Amygdala (tissue), 56 donors: ENCODE results near the gene EHBP1.

Experiments
- DNase-seq, 56 donors: peaks; one replicate each; lab custom pipeline; 2025; lab: John Stamatoyannopoulos, UW

Gene EHBP1

GRCh38 chr2:62858231-62858832, 152.8 kb downstream of the EHBP1 start:
- no peak for DNase-seq

DNA sequence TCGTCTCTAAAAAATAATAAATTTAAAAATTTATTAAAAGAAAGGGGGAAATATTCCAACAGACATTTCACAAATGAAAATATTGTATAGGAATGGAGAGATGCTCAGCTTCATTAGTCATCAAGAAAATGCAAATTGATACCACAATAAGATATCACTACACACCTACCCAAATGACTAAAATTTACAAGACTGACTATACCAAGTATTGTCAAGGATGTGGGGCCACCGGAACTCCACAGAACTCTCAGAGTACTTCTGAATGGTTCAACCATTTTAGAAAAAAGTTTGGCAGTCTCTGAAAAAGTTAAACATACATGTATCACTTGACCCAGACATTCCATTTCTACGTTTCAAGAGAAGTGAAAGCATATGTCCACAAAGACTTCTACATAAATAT, 163.4 kb downstream of the EHBP1 start:
- DNase-seq = no peak

GRCh38 chr2:62870966-62871365, 165.5 kb downstream of the EHBP1 start:
- no peak for DNase-seq

DNA sequence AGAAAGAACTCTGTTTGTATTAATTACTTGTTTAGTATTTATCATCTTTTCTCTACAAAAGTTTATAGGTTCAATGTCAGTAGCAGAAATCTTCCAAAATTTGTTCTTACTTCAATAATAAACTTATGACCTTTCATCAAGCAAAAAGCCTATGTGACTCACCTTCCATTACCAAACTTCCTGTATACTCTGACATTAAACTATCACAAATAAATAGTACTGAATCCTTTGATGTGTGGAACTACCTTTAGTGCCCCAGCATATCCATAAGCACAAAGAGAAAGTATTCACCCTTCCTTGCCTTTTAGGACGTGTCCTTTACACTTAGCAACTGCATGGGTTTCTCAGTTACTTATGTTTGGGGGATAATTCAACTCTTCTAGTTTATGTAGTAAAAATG, 166.0 kb downstream of the EHBP1 start:
- DNase-seq = no peak

- no peak for DNase-seq
Observed at GRCh38 chr2:62873603-62874002, 168.1 kb downstream of the EHBP1 start.

DNA sequence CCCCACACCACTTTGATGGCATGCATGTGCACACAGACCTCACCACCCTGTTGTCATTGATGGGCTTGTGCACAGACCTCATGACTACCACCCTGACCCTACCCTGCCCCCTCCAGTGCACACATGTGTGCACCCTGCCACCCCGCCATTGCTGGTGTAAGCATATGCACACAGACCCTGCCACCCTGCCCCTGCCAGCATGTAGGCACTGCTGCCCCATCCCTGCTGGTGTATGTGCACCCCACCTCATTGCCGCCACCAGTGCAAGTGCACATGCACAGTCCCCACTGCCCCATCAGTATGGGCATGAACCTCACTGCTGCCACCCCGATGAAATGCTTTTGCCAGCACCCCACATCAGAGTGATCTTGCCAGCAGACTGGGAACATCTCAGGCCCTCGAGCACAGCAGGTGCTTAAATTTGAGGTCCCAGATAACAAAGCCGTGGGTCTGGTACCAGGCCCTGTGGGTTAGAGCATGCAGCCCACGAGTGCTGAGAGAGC, 169.4 kb downstream of the EHBP1 start:
- no peak for DNase-seq

- DNase-seq = no peak
Observed at GRCh38 chr2:62881162-62881795, 175.8 kb downstream of the EHBP1 start.

DNA sequence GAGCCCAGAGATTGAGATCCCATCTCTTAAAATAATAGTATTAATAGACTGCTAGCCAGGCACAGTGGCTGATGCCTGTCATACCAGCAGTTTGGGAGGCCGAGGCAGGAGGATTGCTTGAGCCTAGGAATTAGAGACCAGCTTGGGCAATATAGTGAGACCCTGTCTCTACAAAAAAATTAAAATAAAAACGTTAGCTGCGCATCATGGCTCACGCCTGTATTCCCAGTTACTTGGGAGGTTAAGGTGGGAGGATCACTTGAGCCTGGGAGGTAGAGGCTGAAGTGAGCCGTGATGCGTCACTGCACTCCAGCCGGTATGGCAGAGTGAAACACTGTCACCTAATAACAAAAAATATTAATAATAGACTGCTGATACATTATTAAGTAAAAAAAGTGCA, 178.1 kb downstream of the EHBP1 start:
- no peak for DNase-seq

- no peak for DNase-seq
Observed at GRCh38 chr2:62884086-62884485, 178.6 kb downstream of the EHBP1 start.

DNA sequence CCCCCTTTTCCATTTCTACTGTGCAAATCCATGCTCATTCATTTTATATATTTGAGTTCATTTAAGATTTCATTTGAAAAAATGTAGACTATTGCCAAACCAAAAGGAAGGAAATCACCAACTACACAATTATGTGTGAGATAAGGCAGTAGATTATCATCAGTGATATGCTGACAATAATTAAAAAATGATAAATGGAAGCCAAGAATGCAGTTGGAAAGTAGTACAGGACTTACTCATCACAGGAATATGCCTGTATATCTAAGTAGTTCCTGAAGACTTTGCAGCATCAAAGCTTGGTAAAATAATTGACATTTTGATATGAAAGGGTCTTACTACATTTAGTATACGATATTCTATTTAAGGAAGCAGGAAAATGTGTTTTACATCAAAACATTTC, 179.0 kb downstream of the EHBP1 start:
- no peak for DNase-seq

DNA sequence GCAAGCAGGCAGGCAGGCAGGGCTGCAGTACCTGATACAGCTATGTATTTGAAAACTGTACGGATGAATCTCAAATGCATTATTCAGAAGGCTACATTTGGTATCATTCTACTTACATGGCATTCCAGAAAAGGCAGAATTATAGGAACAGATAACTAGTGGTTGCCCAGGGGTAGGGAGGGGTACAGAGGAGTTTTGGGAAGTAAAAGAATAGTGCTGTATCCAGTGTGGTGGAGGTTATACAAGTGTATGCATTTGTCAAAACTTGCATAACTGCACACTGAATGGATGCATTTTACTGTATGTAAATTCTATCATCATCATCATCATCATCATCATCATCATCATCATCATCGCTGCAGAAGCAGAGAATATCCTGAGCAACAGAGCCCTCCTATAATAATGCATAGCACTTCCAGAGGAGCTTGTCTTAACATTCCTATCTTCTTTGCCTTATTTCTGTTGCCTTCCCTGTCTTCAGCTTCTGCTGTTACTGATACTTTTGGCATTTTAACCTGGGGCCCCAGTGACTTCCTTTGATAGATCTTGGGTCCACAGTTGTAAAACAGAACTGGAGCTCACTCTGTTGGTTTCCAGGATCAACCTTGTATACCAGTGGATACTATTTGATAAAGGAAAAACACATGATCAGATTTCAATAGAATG, 189.6 kb downstream of the EHBP1 start:
- no peak for DNase-seq

DNA sequence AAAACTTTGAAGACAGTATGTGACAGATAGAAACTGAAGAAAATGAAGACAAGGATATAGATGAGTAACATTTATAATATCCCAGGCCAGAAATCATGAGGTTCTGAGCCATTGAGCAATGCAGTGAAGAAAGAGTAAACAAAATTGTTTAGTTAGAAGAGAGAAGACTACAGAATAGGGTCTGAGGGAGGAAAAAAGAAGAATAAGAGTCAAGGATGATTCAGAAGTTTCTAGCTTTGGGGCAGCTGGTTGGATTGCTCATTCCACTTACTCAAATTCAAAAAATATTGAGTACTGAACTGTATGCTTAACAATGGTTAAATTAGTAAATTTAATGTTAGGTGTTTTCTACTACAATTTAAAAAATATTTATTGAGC, 190.1 kb downstream of the EHBP1 start:
- DNase-seq = no peak

- DNase-seq = no peak
Observed at GRCh38 chr2:62897187-62897827, 191.8 kb downstream of the EHBP1 start.

- DNase-seq = no peak
Observed at GRCh38 chr2:62904344-62904743, 198.8 kb downstream of the EHBP1 start.

- no peak for DNase-seq
Observed at GRCh38 chr2:62908145-62908544, 202.6 kb downstream of the EHBP1 start.

GRCh38 chr2:62913311-62913710, 207.8 kb downstream of the EHBP1 start:
- DNase-seq = no peak

GRCh38 chr2:62919041-62919440, 213.5 kb downstream of the EHBP1 start:
- no peak for DNase-seq

DNA sequence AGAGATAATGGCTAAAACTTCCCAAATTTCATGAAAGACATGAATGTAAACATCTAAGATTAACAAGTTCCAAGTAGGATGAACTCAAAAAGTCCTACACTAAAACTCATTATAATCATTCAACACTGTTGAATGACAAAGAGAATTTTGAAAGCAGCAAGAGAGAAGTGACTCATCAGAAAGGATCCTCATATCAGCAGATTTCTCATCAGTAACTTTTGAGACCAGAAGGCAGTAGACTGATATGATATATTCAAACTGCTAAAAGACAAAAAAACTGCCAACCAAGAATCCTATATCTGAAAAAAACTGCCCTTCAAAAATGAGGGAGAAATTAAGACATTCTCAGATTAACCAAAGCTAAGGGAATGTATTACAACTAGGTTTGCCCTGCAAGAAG, 214.6 kb downstream of the EHBP1 start:
- DNase-seq = no peak

DNA sequence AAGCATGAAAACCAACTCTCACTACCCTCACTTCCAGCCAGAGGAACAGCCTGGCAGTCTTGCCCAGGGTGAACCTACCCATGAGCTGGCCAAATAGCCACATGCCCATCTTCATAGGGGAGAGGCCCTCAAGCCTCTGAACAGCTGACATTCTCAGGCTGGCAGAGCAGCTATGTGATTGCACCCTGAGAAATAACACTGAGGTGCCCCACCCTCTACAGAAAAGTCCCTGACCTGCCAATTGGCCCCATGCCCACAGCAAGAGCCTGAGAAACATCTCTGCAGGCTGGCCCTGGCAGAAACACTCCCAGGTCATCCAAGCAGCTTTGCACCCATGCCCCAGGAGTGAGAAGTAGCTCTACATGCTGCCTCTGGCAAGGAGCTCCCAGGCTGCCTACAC, 217.7 kb downstream of the EHBP1 start:
- DNase-seq = no peak

DNA sequence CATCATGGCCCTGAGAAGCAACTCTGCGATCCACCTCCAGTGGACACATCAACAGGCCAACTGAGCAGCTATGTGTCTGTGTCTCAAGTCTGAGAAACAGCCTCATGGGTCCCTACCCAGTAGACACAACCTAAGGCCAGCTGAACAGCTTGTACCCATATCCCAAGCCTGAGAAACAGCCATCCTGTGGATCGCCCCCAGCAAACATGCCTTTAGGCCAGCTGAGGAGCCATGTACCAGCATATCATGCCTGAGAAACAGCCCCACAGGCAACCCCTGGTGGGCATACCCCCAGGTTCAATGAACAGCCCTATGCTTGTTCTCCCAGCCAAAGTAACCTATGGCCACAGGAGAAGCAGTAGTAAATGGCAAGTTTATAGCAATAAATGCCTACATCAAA, 218.4 kb downstream of the EHBP1 start:
- no peak for DNase-seq

- no peak for DNase-seq
Observed at GRCh38 chr2:62928015-62928414, 222.5 kb downstream of the EHBP1 start.

DNA sequence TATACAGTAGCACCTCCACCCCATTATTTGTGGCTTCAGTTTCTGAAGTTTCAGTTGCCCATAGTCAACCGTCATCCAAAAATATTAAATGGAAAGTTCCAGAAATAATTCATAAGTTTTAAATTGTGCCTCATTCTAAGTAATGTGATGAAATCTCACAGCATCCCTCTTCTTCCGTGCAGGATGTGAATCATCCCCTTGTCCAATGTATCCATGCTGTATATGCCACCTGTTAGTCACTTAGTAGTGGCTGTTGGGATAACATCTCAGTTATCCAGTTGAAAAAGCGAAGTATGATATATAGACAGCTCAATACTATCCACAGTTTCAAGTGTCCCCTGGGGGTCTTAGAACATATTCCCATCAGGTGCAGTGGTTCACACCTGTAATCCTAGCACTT, 226.0 kb downstream of the EHBP1 start:
- no peak for DNase-seq
